Neural cell (in vitro differentiated cells): ENCODE results near the gene TRERF1. TPM values are rescaled to one million over a fixed set of nuclear protein-coding genes. Genes with fewer than 3 reads are reported as not detected.

ENCODE experiments used
- H2AFZ ChIP-seq: fragments of 200-600, 300-800 bp; sonication (generic), shearing (Covaris generic); 2 replicates; pipeline ENCODE4 v1.6.0; 2014; ENCODE audit warnings: low read depth, mild to moderate bottlenecking, antibody characterized with exemption, low read length, moderate library complexity
- H3F3A ChIP-seq: fragments of 200-600 bp; shearing (Covaris generic); 2 replicates; pipeline ENCODE4 v1.6.1; 2016; ENCODE audit warnings: mild to moderate bottlenecking, moderate library complexity, mixed read lengths, antibody characterized with exemption, low read length; ENCODE audit not compliant: insufficient read depth, poor library complexity, severe bottlenecking
- H3K27ac ChIP-seq: fragments of 200-600, 300-800 bp; sonication (generic), shearing (Covaris generic); 2 replicates; pipeline ENCODE4 v1.5.1; 2014; ENCODE audit warnings: mild to moderate bottlenecking, low read length, moderate library complexity
- H3K27me3 ChIP-seq: fragments of 300-800, 200-600 bp; sonication (generic), shearing (Covaris generic); 2 replicates; pipeline ENCODE4 v1.6.0; 2014; ENCODE audit warnings: mild to moderate bottlenecking, low read depth, low read length, moderate library complexity; ENCODE audit not compliant: insufficient read depth
- H3K36me3 ChIP-seq: fragments of 300-800, 200-600 bp; sonication (generic), shearing (Covaris generic); 2 replicates; pipeline ENCODE4 v1.5.1; 2014; ENCODE audit warnings: mild to moderate bottlenecking, antibody characterized with exemption, low read length, moderate library complexity; ENCODE audit not compliant: insufficient read depth
- H3K4me2 ChIP-seq: fragments of 300-800, 200-600 bp; sonication (generic), shearing (Covaris generic); 2 replicates; pipeline ENCODE4 v1.6.0; 2014; ENCODE audit warnings: mild to moderate bottlenecking, low read length
- H3K4me3 ChIP-seq: fragments of 300-800, 200-600 bp; sonication (generic), shearing (Covaris generic); 2 replicates; pipeline ENCODE4 v1.5.1; 2014; ENCODE audit warnings: mild to moderate bottlenecking, low read length, moderate library complexity
- H3K79me2 ChIP-seq: fragments of 200-600 bp; shearing (Covaris generic); replicated peaks from 2 replicates; pipeline ENCODE4 v1.6.0; 2014; ENCODE audit warnings: mild to moderate bottlenecking, low read length, moderate library complexity; ENCODE audit not compliant: insufficient read depth
- H3K9ac ChIP-seq: fragments of 300-800, 200-600 bp; sonication (generic), shearing (Covaris generic); 2 replicates; pipeline ENCODE4 v1.6.1; 2016; ENCODE audit warnings: mild to moderate bottlenecking, low read length, mixed read lengths
- H3K9me2 ChIP-seq: fragments of 200-600 bp; shearing (Covaris generic); 2 replicates; pipeline ENCODE4 v1.6.1; 2016; ENCODE audit warnings: mild to moderate bottlenecking, low read length, mixed read lengths; ENCODE audit not compliant: insufficient read depth
- H3K9me3 ChIP-seq: fragments of 200-600, 300-800 bp; sonication (generic), shearing (Covaris generic); 2 replicates; pipeline ENCODE4 v1.6.1; 2016; ENCODE audit warnings: mild to moderate bottlenecking, mixed run types, low read length, moderate library complexity, mixed read lengths
- H4K20me1 ChIP-seq: fragments of 200-600 bp; shearing (Covaris generic); 2 replicates; pipeline ENCODE4 v1.6.1; 2016; ENCODE audit warnings: mild to moderate bottlenecking, mixed run types; ENCODE audit not compliant: insufficient read depth
- EP300 ChIP-seq: fragments of 450-650 bp; conservative IDR thresholded peaks from 2 replicates; pipeline ENCODE4 v1.6.1; 2014; ENCODE audit warnings: antibody characterized with exemption, mild to moderate bottlenecking, moderate library complexity; ENCODE audit not compliant: poor library complexity, severe bottlenecking
- EZH2 ChIP-seq: fragments of 200-600, 300-800 bp; shearing (Covaris generic), sonication (generic); IDR thresholded peaks from 2 replicates; pipeline ENCODE4 v1.6.1; 2014; ENCODE audit warnings: antibody characterized with exemption, low read length, borderline replicate concordance, mild to moderate bottlenecking; ENCODE audit not compliant: insufficient read depth, poor library complexity, severe bottlenecking
- MXI1 ChIP-seq: fragments of 450-650 bp; conservative IDR thresholded peaks from 2 replicates; pipeline ENCODE4 v1.6.1; 2014; ENCODE audit warnings: antibody characterized with exemption, mild to moderate bottlenecking; ENCODE audit not compliant: poor library complexity, severe bottlenecking
- POLR2AphosphoS5 ChIP-seq: IDR thresholded peaks from 2 replicates; pipeline ENCODE4 v1.6.1; 2012
- SMC3 ChIP-seq: fragments of 450-650 bp; conservative IDR thresholded peaks from 2 replicates; pipeline ENCODE4 v1.6.1; 2014; ENCODE audit warnings: antibody characterized with exemption, mild to moderate bottlenecking, moderate library complexity; ENCODE audit not compliant: poor library complexity
- TAF1 ChIP-seq: IDR thresholded peaks from 2 replicates; pipeline ENCODE4 v1.6.1; 2012; ENCODE audit warnings: low read depth
- polyA plus RNA-seq: library from polyadenylated mRNA; depleted of rRNA; stranded (reverse); fragments of >200 nt; gene quantifications from 2 replicates; pipeline ENCODE4 v1.2.3, GENCODE V29; 2014
- TF ChIP-seq, protein P1 (sequence below): fragments of 450-650 bp; IDR thresholded peaks from 2 replicates; pipeline ENCODE4 v1.5.1; 2014; ENCODE audit warnings: antibody characterized with exemption, mild to moderate bottlenecking, moderate library complexity; ENCODE audit not compliant: poor library complexity, severe bottlenecking
- TF ChIP-seq, protein P2 (sequence below): IDR thresholded peaks from 2 replicates; pipeline ENCODE4 v1.6.1; 2012; ENCODE audit warnings: borderline replicate concordance

Gene TRERF1
- polyA plus RNA-seq, 1 donor from 2014 or later = 4.5 TPM

DNA sequence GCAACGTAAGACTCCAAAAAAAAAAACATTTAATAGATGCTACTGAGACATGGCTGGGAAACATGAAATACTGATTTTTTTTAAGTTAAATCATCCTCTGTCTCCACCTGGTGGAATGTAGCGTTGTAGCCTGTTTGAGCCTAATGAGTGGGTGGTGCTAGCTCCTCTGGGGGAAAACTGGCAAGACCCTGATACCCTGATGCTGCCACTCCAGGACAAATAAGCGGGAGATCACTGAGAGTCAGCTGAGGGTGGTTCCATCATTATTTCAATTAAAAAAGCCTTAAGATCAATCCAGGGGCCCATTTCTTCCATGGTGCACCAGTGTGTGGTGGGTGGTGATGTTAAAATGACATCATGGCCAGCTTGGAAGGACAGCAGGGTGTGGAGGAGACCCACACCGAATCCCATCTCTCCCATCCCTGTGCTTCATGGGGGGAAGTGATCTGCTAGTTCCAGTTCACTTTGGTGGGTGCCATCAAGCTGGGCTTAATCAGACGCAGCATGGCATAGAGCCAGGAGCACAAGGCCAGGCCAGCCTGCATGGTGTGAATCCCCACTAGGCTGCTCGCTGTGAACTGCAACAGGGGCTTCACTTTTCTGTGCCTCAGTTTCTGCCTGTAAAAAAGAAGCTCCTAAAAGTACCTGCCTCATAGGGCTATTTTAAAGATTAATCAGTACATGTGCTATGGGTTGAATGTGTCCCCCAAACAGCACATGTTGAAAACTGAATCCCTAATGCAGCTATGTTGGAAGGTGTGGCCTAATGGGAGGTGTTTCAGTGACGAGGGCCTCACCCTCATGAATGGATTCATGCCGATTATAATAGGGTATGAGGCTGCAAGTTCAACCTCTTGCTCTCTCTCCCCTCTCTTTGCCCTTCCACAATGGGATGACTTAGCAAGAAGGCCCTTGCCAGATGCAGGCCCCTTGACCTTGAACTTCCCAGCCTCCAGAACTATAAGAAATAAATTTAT is 221.1 kb downstream of the TRERF1 start:
- no peaks in the 10 kb centered on the region for H3F3A ChIP-seq
- H4K20me1 ChIP-seq = no peaks in the 10 kb centered on the region
- H3K79me2 ChIP-seq = no peaks in the 10 kb centered on the region
- H2AFZ ChIP-seq = no peak overlapping the region
- H3K4me3 ChIP-seq = no peak overlapping the region
- H3K27me3 ChIP-seq = no peaks in the 10 kb centered on the region
- H3K9me2 ChIP-seq = no peaks in the 10 kb centered on the region
- no peak overlapping the region for H3K9ac ChIP-seq
- TF ChIP-seq TAF1 = no peak
- peaks cover 7% of the 10 kb centered on the region for H3K36me3 ChIP-seq
- H3K27ac ChIP-seq = no peak overlapping the region
- H3K4me2 ChIP-seq = no peak overlapping the region
- H3K9me3 ChIP-seq = no peaks in the 10 kb centered on the region

GRCh38 chr6:42229506-42230119 is 222.1 kb downstream of the TRERF1 start:
- Histone ChIP-seq H3K9me2 (no peaks in the 10 kb centered on the region), H2AFZ (no peak overlapping the region), H3K9ac (no peak overlapping the region), H3K9me3 (no peaks in the 10 kb centered on the region), H3F3A (no peaks in the 10 kb centered on the region), H3K36me3 (peaks cover 7% of the 10 kb centered on the region), H4K20me1 (no peaks in the 10 kb centered on the region), H3K27me3 (no peaks in the 10 kb centered on the region), H3K27ac (no peak overlapping the region), H3K4me3 (no peak overlapping the region), H3K4me2 (no peak overlapping the region), H3K79me2 (no peaks in the 10 kb centered on the region)
- TF ChIP-seq, protein P1, sequence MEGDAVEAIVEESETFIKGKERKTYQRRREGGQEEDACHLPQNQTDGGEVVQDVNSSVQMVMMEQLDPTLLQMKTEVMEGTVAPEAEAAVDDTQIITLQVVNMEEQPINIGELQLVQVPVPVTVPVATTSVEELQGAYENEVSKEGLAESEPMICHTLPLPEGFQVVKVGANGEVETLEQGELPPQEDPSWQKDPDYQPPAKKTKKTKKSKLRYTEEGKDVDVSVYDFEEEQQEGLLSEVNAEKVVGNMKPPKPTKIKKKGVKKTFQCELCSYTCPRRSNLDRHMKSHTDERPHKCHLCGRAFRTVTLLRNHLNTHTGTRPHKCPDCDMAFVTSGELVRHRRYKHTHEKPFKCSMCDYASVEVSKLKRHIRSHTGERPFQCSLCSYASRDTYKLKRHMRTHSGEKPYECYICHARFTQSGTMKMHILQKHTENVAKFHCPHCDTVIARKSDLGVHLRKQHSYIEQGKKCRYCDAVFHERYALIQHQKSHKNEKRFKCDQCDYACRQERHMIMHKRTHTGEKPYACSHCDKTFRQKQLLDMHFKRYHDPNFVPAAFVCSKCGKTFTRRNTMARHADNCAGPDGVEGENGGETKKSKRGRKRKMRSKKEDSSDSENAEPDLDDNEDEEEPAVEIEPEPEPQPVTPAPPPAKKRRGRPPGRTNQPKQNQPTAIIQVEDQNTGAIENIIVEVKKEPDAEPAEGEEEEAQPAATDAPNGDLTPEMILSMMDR = no peak
- TF ChIP-seq POLR2AphosphoS5 = no peak
- TF ChIP-seq, protein P2, sequence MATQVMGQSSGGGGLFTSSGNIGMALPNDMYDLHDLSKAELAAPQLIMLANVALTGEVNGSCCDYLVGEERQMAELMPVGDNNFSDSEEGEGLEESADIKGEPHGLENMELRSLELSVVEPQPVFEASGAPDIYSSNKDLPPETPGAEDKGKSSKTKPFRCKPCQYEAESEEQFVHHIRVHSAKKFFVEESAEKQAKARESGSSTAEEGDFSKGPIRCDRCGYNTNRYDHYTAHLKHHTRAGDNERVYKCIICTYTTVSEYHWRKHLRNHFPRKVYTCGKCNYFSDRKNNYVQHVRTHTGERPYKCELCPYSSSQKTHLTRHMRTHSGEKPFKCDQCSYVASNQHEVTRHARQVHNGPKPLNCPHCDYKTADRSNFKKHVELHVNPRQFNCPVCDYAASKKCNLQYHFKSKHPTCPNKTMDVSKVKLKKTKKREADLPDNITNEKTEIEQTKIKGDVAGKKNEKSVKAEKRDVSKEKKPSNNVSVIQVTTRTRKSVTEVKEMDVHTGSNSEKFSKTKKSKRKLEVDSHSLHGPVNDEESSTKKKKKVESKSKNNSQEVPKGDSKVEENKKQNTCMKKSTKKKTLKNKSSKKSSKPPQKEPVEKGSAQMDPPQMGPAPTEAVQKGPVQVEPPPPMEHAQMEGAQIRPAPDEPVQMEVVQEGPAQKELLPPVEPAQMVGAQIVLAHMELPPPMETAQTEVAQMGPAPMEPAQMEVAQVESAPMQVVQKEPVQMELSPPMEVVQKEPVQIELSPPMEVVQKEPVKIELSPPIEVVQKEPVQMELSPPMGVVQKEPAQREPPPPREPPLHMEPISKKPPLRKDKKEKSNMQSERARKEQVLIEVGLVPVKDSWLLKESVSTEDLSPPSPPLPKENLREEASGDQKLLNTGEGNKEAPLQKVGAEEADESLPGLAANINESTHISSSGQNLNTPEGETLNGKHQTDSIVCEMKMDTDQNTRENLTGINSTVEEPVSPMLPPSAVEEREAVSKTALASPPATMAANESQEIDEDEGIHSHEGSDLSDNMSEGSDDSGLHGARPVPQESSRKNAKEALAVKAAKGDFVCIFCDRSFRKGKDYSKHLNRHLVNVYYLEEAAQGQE = no peak
- TF ChIP-seq EZH2 = no peak
- no peak for TF ChIP-seq SMC3

GRCh38 chr6:42228305-42228704 is 223.4 kb downstream of the TRERF1 start:
- Histone ChIP-seq H3K4me2 (no peak overlapping the region), H3K79me2 (no peaks in the 10 kb centered on the region), H3F3A (no peaks in the 10 kb centered on the region), H3K9me2 (no peaks in the 10 kb centered on the region), H3K27ac (no peak overlapping the region), H3K36me3 (peaks cover 7% of the 10 kb centered on the region), H3K9ac (no peak overlapping the region), H3K27me3 (no peaks in the 10 kb centered on the region), H4K20me1 (no peaks in the 10 kb centered on the region), H3K9me3 (no peaks in the 10 kb centered on the region), H2AFZ (no peak overlapping the region), H3K4me3 (no peak overlapping the region)
- TF ChIP-seq POLR2AphosphoS5 = no peak
- TF ChIP-seq MXI1 = no peak
- no peak for TF ChIP-seq EZH2
- TF ChIP-seq, protein P1 = no peak
- TF ChIP-seq, protein P2 = no peak
- TF ChIP-seq EP300 = no peak
- TF ChIP-seq TAF1 = no peak
